ENCODE measurements around the gene MCM9. TPM values are rescaled to one million over a fixed set of nuclear protein-coding genes. Genes with fewer than 3 reads are reported as not detected.

Gene MCM9
- polyA plus RNA-seq, 3 donors, result 9.4 to 11.9 (median 9.8) TPM

DNA sequence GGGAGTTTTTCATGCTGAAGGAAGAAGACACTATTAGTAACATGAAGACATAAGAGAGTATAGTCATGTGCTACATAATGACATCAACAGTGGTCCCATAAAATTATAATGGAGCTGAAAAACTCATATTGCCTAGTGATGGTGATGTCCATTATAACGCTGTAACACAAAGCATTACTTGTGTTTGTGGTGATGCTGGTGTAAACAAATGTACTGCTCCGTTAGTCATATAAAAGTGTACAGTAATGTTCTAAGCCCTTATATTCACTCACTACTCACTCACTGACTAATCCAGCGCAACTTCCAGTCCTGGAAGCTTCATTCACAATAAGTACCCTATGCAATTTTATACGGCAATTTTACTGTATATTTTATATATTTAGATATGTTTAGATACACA is 67.8 kb downstream of the MCM9 start:
- Mint-ChIP-seq H3K4me3 (no peak overlapping the region), H3K4me1 (peaks cover 33% of the 10 kb centered on the region), H3K36me3 (peaks cover 12 to 35% of the 10 kb centered on the region in 2 donors), H3K27me3 (ENCODE audit: low read depth in 3 of 3) (no peaks in the 10 kb centered on the region), H3K27ac (no peak overlapping the region), H3K9me3 (peaks cover 0 to 7% (median 5%) of the 10 kb centered on the region in 7 donors)
- Histone ChIP-seq H3K36me3 (replicated peaks in 1 of 2; ENCODE audit: control insufficient read depth in 1 of 2, insufficient read depth in 2 of 2, low read length in 2 of 2) (no peaks in the 10 kb centered on the region), H3K4me2 (replicated peaks; ENCODE audit: extremely low read depth, low read length, poor library complexity, severe bottlenecking) (no peak overlapping the region), H3K9ac (ENCODE audit: insufficient read depth, low read length, poor library complexity, severe bottlenecking) (no peak overlapping the region), H2AFZ (ENCODE audit: insufficient read depth, low read depth, low read length, poor library complexity, severe bottlenecking) (no peak overlapping the region), H3K79me2 (ENCODE audit: insufficient read depth, low read length) (peaks cover 71% of the 10 kb centered on the region), H3K4me3 (replicated peaks in 1 of 3; ENCODE audit: low read depth in 2 of 3, low read length in 3 of 3) (no peak overlapping the region), H3K9me3 (replicated peaks in 1 of 2; ENCODE audit: control insufficient read depth in 1 of 2, insufficient read depth in 1 of 2, low read length in 2 of 2) (no peaks in the 10 kb centered on the region), H4K20me1 (ENCODE audit: insufficient read depth, low read length) (peaks cover 77% of the 10 kb centered on the region), H3K27ac (ENCODE audit: low read depth in 1 of 2, low read length in 2 of 2) (no peak overlapping the region), H3K27me3 (ENCODE audit: control insufficient read depth in 2 of 2, insufficient read depth in 2 of 2, low read length in 2 of 2) (no peaks in the 10 kb centered on the region), H3K4me1 (ENCODE audit: control insufficient read depth in 1 of 2, insufficient read depth in 2 of 2, low read length in 2 of 2) (peaks cover 10 to 11% of the 10 kb centered on the region in 2 donors)
- TF ChIP-seq, protein P1, sequence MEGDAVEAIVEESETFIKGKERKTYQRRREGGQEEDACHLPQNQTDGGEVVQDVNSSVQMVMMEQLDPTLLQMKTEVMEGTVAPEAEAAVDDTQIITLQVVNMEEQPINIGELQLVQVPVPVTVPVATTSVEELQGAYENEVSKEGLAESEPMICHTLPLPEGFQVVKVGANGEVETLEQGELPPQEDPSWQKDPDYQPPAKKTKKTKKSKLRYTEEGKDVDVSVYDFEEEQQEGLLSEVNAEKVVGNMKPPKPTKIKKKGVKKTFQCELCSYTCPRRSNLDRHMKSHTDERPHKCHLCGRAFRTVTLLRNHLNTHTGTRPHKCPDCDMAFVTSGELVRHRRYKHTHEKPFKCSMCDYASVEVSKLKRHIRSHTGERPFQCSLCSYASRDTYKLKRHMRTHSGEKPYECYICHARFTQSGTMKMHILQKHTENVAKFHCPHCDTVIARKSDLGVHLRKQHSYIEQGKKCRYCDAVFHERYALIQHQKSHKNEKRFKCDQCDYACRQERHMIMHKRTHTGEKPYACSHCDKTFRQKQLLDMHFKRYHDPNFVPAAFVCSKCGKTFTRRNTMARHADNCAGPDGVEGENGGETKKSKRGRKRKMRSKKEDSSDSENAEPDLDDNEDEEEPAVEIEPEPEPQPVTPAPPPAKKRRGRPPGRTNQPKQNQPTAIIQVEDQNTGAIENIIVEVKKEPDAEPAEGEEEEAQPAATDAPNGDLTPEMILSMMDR (IDR thresholded peaks at IDR 0.05), result no peak
- no peak for DNase-seq
- no CpG with 5 or more reads among the region's 4 CpGs for WGBS (ENCODE audit: insufficient coverage)
- intact Hi-C loops (cut with micrococcal nuclease), result no loop called here

DNA sequence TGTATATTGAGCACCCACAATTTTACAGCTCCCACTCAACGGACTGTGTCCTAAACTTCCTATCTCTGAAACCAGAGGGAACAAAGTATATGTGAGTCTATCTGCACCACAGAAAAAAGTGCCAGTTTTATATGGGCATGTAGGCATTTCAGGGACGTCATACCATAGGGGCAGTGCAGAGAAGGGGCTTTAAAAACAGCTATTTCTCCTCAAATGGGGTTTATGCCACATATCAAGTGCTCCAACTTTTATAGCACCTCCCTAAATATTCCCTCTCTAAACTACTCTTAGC is 69.9 kb downstream of the MCM9 start:
- Histone ChIP-seq H3K27ac (ENCODE audit: low read depth in 1 of 2, low read length in 2 of 2) (peak overlapping the region in 1 of 2 donors; percentile 47), H3K79me2 (ENCODE audit: insufficient read depth, low read length) (peaks cover 63% of the 10 kb centered on the region), H3K27me3 (ENCODE audit: control insufficient read depth in 2 of 2, insufficient read depth in 2 of 2, low read length in 2 of 2) (no peaks in the 10 kb centered on the region), H2AFZ (ENCODE audit: insufficient read depth, low read depth, low read length, poor library complexity, severe bottlenecking) (no peak overlapping the region), H3K4me2 (replicated peaks; ENCODE audit: extremely low read depth, low read length, poor library complexity, severe bottlenecking) (no peak overlapping the region), H3K9ac (ENCODE audit: insufficient read depth, low read length, poor library complexity, severe bottlenecking) (no peak overlapping the region), H3K9me3 (replicated peaks in 1 of 2; ENCODE audit: control insufficient read depth in 1 of 2, insufficient read depth in 1 of 2, low read length in 2 of 2) (peaks cover 0 to 11% of the 10 kb centered on the region in 2 donors), H4K20me1 (ENCODE audit: insufficient read depth, low read length) (peaks cover 76% of the 10 kb centered on the region), H3K4me3 (replicated peaks in 1 of 3; ENCODE audit: low read depth in 2 of 3, low read length in 3 of 3) (no peak overlapping the region), H3K4me1 (ENCODE audit: control insufficient read depth in 1 of 2, insufficient read depth in 2 of 2, low read length in 2 of 2) (peaks cover 10 to 11% of the 10 kb centered on the region in 2 donors), H3K36me3 (replicated peaks in 1 of 2; ENCODE audit: control insufficient read depth in 1 of 2, insufficient read depth in 2 of 2, low read length in 2 of 2) (peaks cover 0 to 13% of the 10 kb centered on the region in 2 donors)
- H3K27me3 Mint-ChIP-seq (ENCODE audit: low read depth in 3 of 3), result no peaks in the 10 kb centered on the region
- WGBS (ENCODE audit: insufficient coverage), result no CpG with 5 or more reads among the region's 2 CpGs
- H3K4me3 Mint-ChIP-seq, result no peak overlapping the region
- intact Hi-C loops (cut with micrococcal nuclease), result no loop called here
- peaks cover 5 to 28% of the 10 kb centered on the region in 2 donors for H3K36me3 Mint-ChIP-seq
- peaks cover 0 to 12% (median 4%) of the 10 kb centered on the region in 7 donors for H3K9me3 Mint-ChIP-seq
- H3K27ac Mint-ChIP-seq, result peak overlapping the region in 3 of 7 donors; percentile 33 to 71 (median 63)
- TF ChIP-seq, protein P1 (IDR thresholded peaks at IDR 0.05), result no peak
- peaks cover 26% of the 10 kb centered on the region for H3K4me1 Mint-ChIP-seq
- no peak for DNase-seq

All from CD14-positive monocyte (primary cell).